ENCODE data around the gene MYO1C.
A peak's percentile ranks its signal among the peaks of the same experiment; 100 is the strongest.

MYO1C gene

GRCh38 chr17:1506649-1507267 is 14.3 kb upstream of the MYO1C start:
- DNase-seq (ENCODE audit: low spot score) = no peak

GRCh38 chr17:1505586-1505985 is 13.1 kb upstream of the MYO1C start:
- DNase-seq (ENCODE audit: low spot score) = no peak

GRCh38 chr17:1504866-1505265 is 12.4 kb upstream of the MYO1C start:
- no peak for DNase-seq (ENCODE audit: low spot score)

DNA sequence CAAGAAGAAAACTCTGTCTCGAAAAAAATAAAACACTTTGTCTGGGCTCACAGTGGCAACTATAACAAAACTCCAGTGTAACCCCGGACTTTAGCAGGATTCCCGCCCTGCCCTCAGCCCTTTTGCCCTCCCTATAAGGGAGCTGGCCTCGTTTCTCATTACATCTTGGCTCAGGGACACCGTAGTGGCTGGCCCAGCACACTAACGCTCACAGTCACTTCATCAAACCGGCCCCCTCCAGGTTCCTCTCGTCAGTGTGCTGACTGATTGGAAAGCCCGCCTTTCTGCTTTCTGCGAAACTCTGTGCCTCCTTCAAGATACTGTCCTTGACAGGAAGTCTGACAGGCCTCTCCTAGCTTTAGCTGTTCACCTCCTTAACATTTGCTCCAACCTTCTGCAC is 11.2 kb upstream of the MYO1C start:
- no peak for DNase-seq (ENCODE audit: low spot score)

DNA sequence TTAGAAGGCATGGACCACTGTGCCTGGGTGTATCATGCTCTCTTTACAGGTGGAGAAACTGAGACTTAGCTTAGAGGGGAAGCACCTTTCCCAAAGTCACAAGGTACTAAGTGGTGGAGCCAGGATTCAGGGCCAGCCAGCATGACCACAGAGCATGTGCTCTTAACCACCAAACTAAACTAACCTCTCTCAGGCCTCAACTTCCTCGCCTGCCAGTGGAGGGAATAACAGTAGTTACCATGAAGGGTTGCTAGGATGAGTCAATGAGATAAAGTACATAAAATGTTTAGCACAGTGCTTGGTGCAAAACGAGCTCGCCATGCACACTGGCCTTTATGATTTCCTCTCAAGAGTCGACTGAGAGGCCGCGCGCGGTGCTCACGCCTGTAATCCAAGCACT is 6.4 kb upstream of the MYO1C start:
- peak; percentile 31 for DNase-seq (ENCODE audit: low spot score)

GRCh38 chr17:1498233-1498632 is 5.7 kb upstream of the MYO1C start:
- no peak for DNase-seq (ENCODE audit: low spot score)

- no peak for DNase-seq (ENCODE audit: low spot score)
Measured at GRCh38 chr17:1497831-1498230, 5.3 kb upstream of the MYO1C start.

- no peak for DNase-seq (ENCODE audit: low spot score)
Measured at GRCh38 chr17:1496869-1497268, 4.4 kb upstream of the MYO1C start.

DNA sequence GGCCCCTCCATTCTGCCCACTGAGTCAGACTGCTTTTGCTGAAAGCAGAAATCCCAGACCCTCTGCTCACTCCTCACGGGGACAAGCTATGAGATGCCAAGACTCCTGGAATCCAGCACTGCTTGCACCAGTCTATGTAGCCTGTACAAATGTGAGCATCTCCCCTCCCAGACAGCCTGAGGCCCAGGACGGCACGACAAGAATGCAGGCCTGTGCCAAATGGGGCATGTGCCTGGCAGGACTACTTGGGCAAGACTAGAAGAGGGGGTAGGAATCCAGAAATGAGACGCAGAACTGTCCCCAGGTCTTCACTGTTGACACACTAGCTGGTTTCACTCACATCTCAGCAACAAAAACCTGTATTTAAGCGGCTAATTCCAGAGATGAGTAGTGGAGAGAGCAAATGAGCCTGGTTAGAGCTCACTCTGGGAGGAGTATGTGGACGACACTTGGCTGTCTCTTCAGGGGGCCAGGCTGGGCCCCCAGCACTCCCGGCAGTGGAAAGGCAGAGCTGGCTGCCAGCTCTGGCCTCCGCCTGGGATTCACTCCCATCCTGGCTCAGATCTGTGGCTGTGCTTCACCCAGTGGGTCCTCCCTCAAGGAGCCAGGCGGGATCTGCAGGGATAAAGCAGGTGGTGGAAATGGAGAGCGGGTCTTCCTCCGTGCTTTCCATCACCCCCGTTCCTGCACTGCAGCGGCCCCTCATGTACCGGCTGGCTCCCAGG is 2.9 kb upstream of the MYO1C start:
- DNase-seq (ENCODE audit: low spot score) = peak; percentile 81

DNA sequence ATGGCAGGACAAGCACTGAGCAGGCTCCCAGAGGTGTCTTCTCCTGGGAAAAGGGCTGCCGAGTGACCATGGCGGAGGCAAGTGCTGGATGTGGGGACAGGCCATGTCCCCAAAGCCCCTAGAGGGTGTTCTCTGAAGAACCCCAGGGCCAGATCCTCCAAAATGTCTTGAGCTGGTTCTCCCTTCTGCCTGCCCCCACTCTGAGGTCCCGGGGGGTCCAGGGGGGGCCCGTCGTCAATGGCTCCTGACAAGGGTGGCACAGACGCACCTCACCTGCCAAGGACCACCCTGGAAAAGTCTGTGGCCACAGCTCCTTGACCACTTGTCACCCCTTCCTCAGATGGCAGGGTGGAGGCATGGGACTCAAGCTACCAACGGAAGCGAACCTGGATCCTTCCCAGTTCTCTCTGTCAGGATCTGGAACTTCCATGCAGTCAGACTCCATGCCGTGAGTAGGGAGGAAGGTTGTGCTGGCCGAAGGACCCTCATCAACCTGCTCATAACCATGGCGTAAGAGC is 2.3 kb upstream of the MYO1C start:
- no peak for DNase-seq (ENCODE audit: low spot score)

DNA sequence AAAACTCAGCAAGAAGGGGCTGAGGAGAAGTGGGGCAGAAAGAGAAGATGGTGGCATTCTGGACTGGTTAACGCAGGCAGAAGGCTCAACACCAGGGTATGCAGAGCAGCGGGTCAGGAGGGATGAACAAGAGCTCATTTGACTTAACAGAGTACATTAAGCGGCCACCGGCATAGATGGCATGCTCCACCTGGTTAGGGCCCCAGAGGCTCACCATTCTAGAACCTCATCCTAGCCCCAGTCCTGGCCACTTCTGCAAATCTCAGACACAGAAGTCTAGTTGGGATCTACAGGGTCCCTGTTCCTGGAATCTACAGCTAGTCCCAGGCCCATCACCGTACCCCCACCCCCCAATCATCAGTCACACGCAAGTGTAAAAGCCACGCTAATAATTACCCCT is 1.7 kb upstream of the MYO1C start:
- DNase-seq (ENCODE audit: low spot score) = no peak

GRCh38 chr17:1493291-1493980 is 950 bp upstream of the MYO1C start:
- no peak for DNase-seq (ENCODE audit: low spot score)

DNA sequence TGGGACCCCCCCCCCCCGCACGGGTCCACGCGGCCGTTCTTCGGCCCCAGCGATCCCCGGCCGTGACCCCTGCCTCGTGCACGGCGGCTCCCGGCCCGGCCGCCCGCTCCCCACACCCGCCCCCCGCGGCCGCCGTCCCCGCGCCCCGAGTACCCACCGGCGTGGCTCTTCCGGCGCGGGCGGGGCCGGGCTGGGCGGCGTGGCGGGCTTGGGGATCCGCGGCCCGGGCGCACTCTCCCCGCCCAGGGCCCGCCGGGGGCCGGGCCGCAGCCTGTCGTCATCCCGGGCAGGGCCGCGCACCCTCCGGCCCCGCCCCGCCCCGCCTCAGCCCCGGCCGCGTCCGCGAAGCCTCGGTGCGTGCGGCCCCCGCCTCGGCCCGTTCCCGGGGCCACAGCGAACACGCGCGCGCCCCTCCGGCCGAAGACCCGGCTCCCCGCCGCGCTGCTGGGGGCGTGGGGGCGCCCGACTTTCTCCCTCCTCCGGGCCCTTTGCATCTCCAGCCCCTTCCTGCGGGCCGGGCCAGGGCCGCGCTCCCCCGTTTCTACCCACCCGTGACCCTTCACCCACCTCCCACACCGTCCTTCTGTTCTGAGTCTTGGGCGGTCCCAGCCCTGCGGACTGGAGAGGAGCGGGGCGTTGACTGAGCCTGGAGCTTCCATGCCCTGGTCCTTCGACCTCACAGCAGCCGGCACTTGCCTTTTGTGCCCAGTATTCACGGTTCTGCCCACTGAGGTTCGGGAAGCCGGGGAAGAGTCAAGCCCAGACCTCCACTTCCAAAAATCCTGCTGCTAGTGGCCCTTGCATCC is 840 bp downstream of the MYO1C start:
- peak; percentile 89 for DNase-seq (ENCODE audit: low spot score)

DNA sequence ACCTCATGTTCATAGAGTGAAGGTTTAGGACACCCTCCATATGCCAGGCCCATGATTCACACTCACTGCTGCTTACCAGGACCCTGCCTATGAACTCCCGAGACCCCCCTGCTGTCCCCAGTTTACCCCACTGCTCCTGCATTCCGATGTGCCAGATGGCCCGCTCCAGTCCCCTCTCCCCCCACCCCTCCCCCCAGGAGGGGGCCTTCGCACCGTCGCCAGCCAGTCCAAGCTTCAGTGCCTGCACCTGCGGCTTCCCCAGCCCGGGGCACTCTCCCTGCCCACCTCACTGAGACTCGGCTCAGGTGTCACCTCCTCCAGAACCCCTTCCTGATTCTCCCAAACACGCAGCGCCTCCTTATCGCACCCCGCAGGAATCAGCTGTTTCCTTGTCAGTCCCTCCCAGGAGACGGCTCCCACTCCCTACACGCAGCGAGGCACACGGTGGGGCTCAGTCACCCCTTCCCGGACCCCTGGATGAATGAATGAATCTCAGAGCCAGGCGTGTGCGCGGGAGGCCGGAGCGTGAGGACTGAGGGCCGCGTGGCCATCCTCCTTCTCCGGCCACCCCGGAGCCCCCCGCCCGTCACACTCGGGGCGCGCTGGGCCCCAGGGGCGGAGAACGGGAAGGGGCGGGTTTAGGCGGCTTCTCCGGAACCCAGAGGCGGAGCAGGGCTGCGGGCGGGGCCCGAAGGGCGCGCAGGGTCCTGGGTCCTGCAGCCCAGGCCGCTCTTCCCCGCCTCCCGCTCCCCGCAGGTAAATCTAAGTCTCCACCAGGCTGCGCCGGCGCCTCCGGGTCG is 1.6 kb downstream of the MYO1C start:
- DNase-seq (ENCODE audit: low spot score) = peak; percentile 59

GRCh38 chr17:1488826-1489270 is 3.6 kb downstream of the MYO1C start:
- DNase-seq (ENCODE audit: low spot score) = no peak

DNA sequence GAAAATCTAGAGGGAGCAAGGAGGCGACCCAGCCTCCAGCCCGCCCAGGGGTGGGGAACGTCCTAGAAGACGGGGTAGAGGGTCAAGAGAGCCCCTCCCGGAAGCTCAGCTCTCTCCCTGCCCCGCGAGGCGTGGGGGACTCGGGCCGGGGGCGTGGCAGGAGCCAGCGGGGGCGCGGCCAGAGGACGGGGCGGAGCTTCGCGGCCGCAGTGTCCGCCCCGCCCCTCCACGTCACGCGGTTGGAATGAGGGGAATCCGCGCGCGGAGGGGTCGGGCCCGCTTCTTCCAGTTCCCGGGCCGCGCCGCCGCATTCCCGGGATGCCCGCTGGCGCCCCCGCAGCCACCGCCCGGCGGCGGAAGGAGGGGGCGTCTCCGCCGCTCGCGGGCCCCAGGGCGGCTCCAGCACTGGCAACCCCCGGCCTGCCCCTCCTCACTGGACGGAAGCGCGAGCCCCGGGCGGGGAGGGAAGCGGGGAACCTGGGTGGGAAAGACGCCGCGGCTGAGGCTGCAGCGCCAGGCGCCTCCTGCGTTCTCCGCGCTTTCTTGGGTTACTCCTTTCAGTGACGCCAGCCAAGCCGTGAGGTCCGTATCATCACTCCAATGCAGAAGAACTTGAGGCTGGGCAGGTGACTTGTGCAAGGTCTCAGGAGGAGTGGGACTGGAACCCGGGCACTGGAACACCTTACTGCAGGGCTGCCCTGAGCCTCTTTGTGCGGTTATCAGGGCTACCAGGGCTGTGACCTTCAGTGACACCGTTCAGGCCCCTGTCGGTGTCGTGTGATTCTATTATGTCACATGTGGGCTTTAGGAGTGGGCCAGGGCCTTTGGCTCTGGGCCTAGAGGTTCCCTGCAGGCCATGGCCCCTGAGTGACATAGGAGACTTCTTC is 4.3 kb downstream of the MYO1C start:
- DNase-seq (ENCODE audit: low spot score) = peak; percentile 93

DNA sequence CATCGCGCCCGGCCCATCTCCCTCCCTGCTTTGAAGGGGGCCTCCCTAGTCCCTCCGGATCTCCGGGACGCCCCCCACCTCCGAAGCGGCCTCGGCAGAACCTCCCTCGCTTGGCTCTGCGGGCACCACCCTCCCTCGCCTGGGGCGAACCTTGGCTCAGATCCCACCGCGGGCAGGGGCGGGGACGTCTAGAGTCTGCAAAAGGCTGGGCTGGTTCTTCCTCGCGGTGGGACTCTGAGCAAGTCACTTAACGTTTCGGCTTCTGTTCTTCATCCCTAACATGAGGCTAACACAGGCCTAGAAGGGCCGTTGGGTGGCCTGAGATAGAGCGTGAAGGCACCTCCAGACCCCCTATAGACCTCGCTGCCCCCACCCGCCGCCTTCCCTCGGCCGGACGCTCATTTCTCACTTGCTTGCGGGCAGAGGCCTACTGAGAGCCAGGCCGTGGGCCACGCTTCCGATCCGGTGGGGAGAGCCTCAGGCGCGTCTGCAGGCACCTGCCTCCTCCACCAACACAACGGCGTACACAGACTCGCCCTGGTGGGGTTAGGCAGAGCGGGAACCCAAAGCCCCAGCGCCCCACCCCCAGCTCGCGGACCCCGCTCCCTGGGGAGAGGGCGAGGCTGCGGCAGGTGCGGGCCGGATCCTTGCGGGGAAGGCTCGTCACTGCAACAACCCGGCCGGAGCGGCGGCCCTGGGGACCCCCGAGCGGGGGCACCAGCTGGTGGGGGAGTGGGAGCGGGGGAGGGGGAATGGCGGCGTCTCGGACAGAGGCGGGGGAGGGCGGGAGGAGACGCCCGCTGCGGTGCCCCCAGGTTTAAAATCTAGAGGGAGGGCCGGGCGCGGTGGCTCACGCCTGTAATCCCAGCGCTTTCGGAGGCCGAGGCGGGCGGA is 5.4 kb downstream of the MYO1C start:
- DNase-seq (ENCODE audit: low spot score) = peak; percentile 70

- peak; percentile 60 for DNase-seq (ENCODE audit: low spot score)
Measured at GRCh38 chr17:1485423-1486376, 6.8 kb downstream of the MYO1C start.
